HCT116 (cell line): ENCODE data around the gene DPP4. TPM values are rescaled to one million over a fixed set of nuclear protein-coding genes. Genes with fewer than 3 reads are reported as not detected.

Source experiments
- ATAC-seq: fragments of 200-7000 bp; cut with Tn5 transposase; 2 replicates; pipeline ENCODE4 v1.9.1; 2020; ENCODE audit warnings: mild to moderate bottlenecking, moderate library complexity
- BruUV-seq: library from RNA; stranded (reverse); fragments of 400-500 nt; replicated peaks from 2 replicates; lab custom pipeline; 2021; lab: Mats Ljungman, UMichigan
- CTCF ChIA-PET: fragments of 300-600 bp; sonication (Branson Sonifier 250); formaldehyde crosslinking; loops from one replicate; lab custom pipeline; 2021; ENCODE audit warnings: antibody characterized with exemption; lab: Charles Lee
- POLR2A ChIA-PET: fragments of 300-600, 350-600 bp; sonication (Branson Sonifier 250); formaldehyde crosslinking; loops from one replicate; lab custom pipeline; 2021; ENCODE audit warnings: antibody characterized with exemption; lab: Charles Lee
- RAD21 ChIA-PET, 2 experiments: fragments of 300-600 bp; sonication (Branson Sonifier 250); formaldehyde crosslinking; loops; one replicate each; lab custom pipeline; 2023; ENCODE audit warnings: low total read pairs in 2 of 2; ENCODE audit not compliant: uncharacterized antibody in 2 of 2, unreplicated experiment in 2 of 2, low non-redundant PET in 1 of 2; lab: Charles Lee
- DNase-seq: peaks from one replicate; pipeline ENCODE4 v3.0.0-alpha.2; 2010; ENCODE audit warnings: low read depth, low spot score
- H2AFZ ChIP-seq: fragments of 200-600 bp; shearing (Covaris generic), sonication (generic); 2 replicates; pipeline ENCODE4 v1.6.1; 2017; ENCODE audit warnings: low read depth, mixed run types, mixed read lengths, antibody characterized with exemption, low read length; ENCODE audit not compliant: poor library complexity, severe bottlenecking
- H3K27ac ChIP-seq: 2 replicates; pipeline ENCODE4 v1.5.1; 2012; ENCODE audit warnings: low read depth, low read length
- H3K27me3 ChIP-seq: fragments of 200-600 bp; sonication (generic); 2 replicates; pipeline ENCODE4 v1.6.1; 2016; ENCODE audit warnings: mixed run types, low read length, mixed read lengths; ENCODE audit not compliant: insufficient read depth
- H3K36me3 ChIP-seq, 2 experiments: fragments of 200-500 bp in 1 of 2; fragments of 200-600 bp in 1 of 2; sonication (Bioruptor generic) in 1 of 2; sonication (generic) in 1 of 2; 2 replicates each; pipeline versions ENCODE4 v1.5.1 to v1.6.1; 2014 to 2016; ENCODE audit warnings: low read length in 2 of 2, inconsistent platforms in 1 of 2, mixed read lengths in 1 of 2, mixed run types in 1 of 2; ENCODE audit not compliant: insufficient read depth in 2 of 2, control insufficient read depth in 1 of 2
- H3K4me1 ChIP-seq, 2 experiments: fragments of 200-600 bp in 1 of 2; sonication (generic) in 1 of 2; 2 replicates each; pipeline versions ENCODE4 v1.5.1 to v1.6.1; 2012 to 2017; ENCODE audit warnings: low read length in 2 of 2, inconsistent platforms in 1 of 2, mild to moderate bottlenecking in 1 of 2, mixed read lengths in 1 of 2, mixed run types in 1 of 2, moderate library complexity in 1 of 2; ENCODE audit not compliant: insufficient read depth in 2 of 2, control insufficient read depth in 1 of 2
- H3K4me2 ChIP-seq: fragments of 200-600 bp; sonication (generic); 2 replicates; pipeline ENCODE4 v1.6.1; 2017; ENCODE audit warnings: mixed run types, low read length, mixed read lengths
- H3K4me3 ChIP-seq, 2 experiments: fragments of 200-600 bp in 1 of 2; sonication (generic) in 1 of 2; replicated peaks in 1 of 2; 2 replicates each; pipeline ENCODE4 v1.5.1; 2011 to 2016; ENCODE audit warnings: low read length in 2 of 2, control low read depth in 1 of 2, low read depth in 1 of 2, mild to moderate bottlenecking in 1 of 2, mixed read lengths in 1 of 2, mixed run types in 1 of 2
- H3K79me2 ChIP-seq: fragments of 200-600 bp; sonication (generic); 2 replicates; pipeline ENCODE4 v1.6.1; 2017; ENCODE audit warnings: mild to moderate bottlenecking, mixed run types, low read length, moderate library complexity, mixed read lengths; ENCODE audit not compliant: insufficient read depth
- H3K9ac ChIP-seq: fragments of 200-600 bp; sonication (generic); 2 replicates; pipeline ENCODE4 v1.6.1; 2016; ENCODE audit warnings: low read length, mixed read lengths
- H3K9me2 ChIP-seq: fragments of 200-600 bp; sonication (generic), shearing (Covaris generic); 2 replicates; pipeline ENCODE4 v1.6.1; 2017; ENCODE audit warnings: mixed run types, mild to moderate bottlenecking, moderate library complexity; ENCODE audit not compliant: insufficient read depth
- H3K9me3 ChIP-seq, 2 experiments: fragments of 200-500 bp in 1 of 2; fragments of 200-600 bp in 1 of 2; sonication (Bioruptor generic) in 1 of 2; sonication (generic) in 1 of 2; 2 replicates each; pipeline ENCODE4 v1.6.1; 2014 to 2017; ENCODE audit warnings: low read length in 2 of 2, mixed read lengths in 2 of 2, inconsistent platforms in 1 of 2, low read depth in 1 of 2, mild to moderate bottlenecking in 1 of 2, mixed run types in 1 of 2, moderate library complexity in 1 of 2; ENCODE audit not compliant: control insufficient read depth in 1 of 2, insufficient read depth in 1 of 2
- H4K20me1 ChIP-seq: fragments of 200-600 bp; sonication (generic), shearing (Covaris generic); 2 replicates; pipeline ENCODE4 v1.6.1; 2017; ENCODE audit warnings: mixed run types, mild to moderate bottlenecking, moderate library complexity; ENCODE audit not compliant: insufficient read depth
- ATF3 ChIP-seq: IDR thresholded peaks from 2 replicates; pipeline ENCODE4 v1.6.1; 2012
- CBX3 ChIP-seq: IDR thresholded peaks from 2 replicates; pipeline ENCODE4 v1.6.1; 2012; ENCODE audit warnings: low read depth
- CEBPB ChIP-seq: IDR thresholded peaks from 2 replicates; pipeline ENCODE4 v1.6.1; 2012; ENCODE audit warnings: low read depth
- EZH2phosphoT487 ChIP-seq: fragments of 200-600 bp; IDR thresholded peaks from 2 replicates; pipeline ENCODE4 v1.6.1; 2018; ENCODE audit warnings: antibody characterized with exemption, borderline replicate concordance
- JUND ChIP-seq: IDR thresholded peaks from 2 replicates; pipeline ENCODE4 v1.6.1; 2012
- POLR2A ChIP-seq: IDR thresholded peaks from 2 replicates; pipeline ENCODE4 v1.7.0; 2011; ENCODE audit warnings: borderline replicate concordance; ENCODE audit not compliant: insufficient read depth, insufficient read length; ENCODE audit errors: extremely low read depth
- POLR2AphosphoS5 ChIP-seq: IDR thresholded peaks from 2 replicates; pipeline ENCODE4 v1.6.1; 2011; ENCODE audit warnings: mild to moderate bottlenecking, low read depth, low read length, moderate library complexity
- REST ChIP-seq: IDR thresholded peaks from 2 replicates; pipeline ENCODE4 v1.6.1; 2012; ENCODE audit warnings: low read depth
- SIN3A ChIP-seq: IDR thresholded peaks from 2 replicates; pipeline ENCODE4 v1.6.1; 2012; ENCODE audit warnings: low read depth
- SRF ChIP-seq: IDR thresholded peaks from 2 replicates; pipeline ENCODE4 v1.6.1; 2012; ENCODE audit warnings: low read depth
- TCF7L2 ChIP-seq: IDR thresholded peaks from 2 replicates; pipeline ENCODE4 v1.7.0; 2011; ENCODE audit warnings: borderline replicate concordance, inconsistent platforms; ENCODE audit not compliant: insufficient read depth, insufficient read length; ENCODE audit errors: extremely low read depth
- ZNF274 ChIP-seq: fragments of 200-500 bp; sonication (Bioruptor generic); IDR thresholded peaks from 2 replicates; pipeline ENCODE4 v1.6.1; 2014; ENCODE audit warnings: mild to moderate bottlenecking, low read depth, low read length, inconsistent platforms
- intact Hi-C: fragments of 100-400 bp; cut with micrococcal nuclease; formaldehyde crosslinking; loops from 2 replicates; pipeline ENCODE4 v1.10.0; 2022
- total RNA-seq: library from RNA; stranded (reverse); gene quantifications from one replicate; pipeline ENCODE4 v1.2.1, GENCODE V29; 2021; ENCODE audit not compliant: unreplicated experiment

Gene DPP4
- total RNA-seq, 1 experiment from 2014 or later: 3.6 TPM

- no peak for TF ChIP-seq TCF7L2
- no peak for TF ChIP-seq SRF
- TF ChIP-seq POLR2AphosphoS5: no peak
- TF ChIP-seq ZNF274: no peak
- TF ChIP-seq EZH2phosphoT487: no peak
Observed at GRCh38 chr2:162004031-162004430, 70.0 kb downstream of the DPP4 start (continued).

GRCh38 chr2:162002623-162003235, 71.3 kb downstream of the DPP4 start:
- Histone ChIP-seq H3K27me3 (no peaks in the 10 kb centered on the region), H3K27ac (no peak overlapping the region), H3K4me3 (no peak overlapping the region), H2AFZ (no peak overlapping the region)
- intact Hi-C loops: no loop called here
- no peak for ATAC-seq
- no peak for TF ChIP-seq ATF3
- TF ChIP-seq SIN3A: no peak
- no peak for TF ChIP-seq POLR2A
- no peak for TF ChIP-seq JUND
- TF ChIP-seq, all 23 proteins: peak for 0
- ChIA-PET RAD21 (no interaction called here), POLR2A (no interaction called here), CTCF (no interaction called here)
- no peak for DNase-seq
- H3K4me2 ChIP-seq: no peak overlapping the region
- H3K9me2 ChIP-seq: no peaks in the 10 kb centered on the region
- no peaks in the 10 kb centered on the region for H3K4me1 ChIP-seq
- no TSS peak for BruUV-seq
- H4K20me1 ChIP-seq: no peaks in the 10 kb centered on the region
- no peaks in the 10 kb centered on the region for H3K9me3 ChIP-seq
- H3K79me2 ChIP-seq: no peaks in the 10 kb centered on the region
- H3K9ac ChIP-seq: no peak overlapping the region
- H3K36me3 ChIP-seq: no peaks in the 10 kb centered on the region

GRCh38 chr2:162000431-162000830, 73.6 kb downstream of the DPP4 start:
- Histone ChIP-seq H3K9ac (no peak overlapping the region), H3K27me3 (no peaks in the 10 kb centered on the region), H3K4me3 (no peak overlapping the region), H3K9me3 (no peaks in the 10 kb centered on the region), H3K79me2 (no peaks in the 10 kb centered on the region), H3K36me3 (no peaks in the 10 kb centered on the region), H3K4me1 (no peaks in the 10 kb centered on the region), H3K27ac (no peak overlapping the region), H2AFZ (no peak overlapping the region), H3K9me2 (no peaks in the 10 kb centered on the region), H4K20me1 (no peaks in the 10 kb centered on the region), H3K4me2 (no peak overlapping the region)
- RAD21 ChIA-PET: no interaction called here
- intact Hi-C loops: no loop called here
- no TSS peak for BruUV-seq
- ATAC-seq (no peak), DNase-seq (no peak)
- POLR2A ChIA-PET: no interaction called here
- CTCF ChIA-PET: no interaction called here
- TF ChIP-seq CEBPB (no peak), POLR2AphosphoS5 (no peak), REST (no peak), CBX3 (no peak), POLR2A (no peak), SIN3A (no peak), ATF3 (no peak)
